NB4 (cell line): ENCODE measurements around the gene SLF2.

Source experiments
- MYC ChIP-seq: IDR thresholded peaks from 2 replicates; pipeline ENCODE4 v1.6.1; 2011; ENCODE audit warnings: low read depth, low read length
- TF ChIP-seq, protein P1 (sequence below): IDR thresholded peaks from one replicate; pipeline ENCODE4 v1.5.1; 2012; ENCODE audit warnings: low read depth, low read length

DNA sequence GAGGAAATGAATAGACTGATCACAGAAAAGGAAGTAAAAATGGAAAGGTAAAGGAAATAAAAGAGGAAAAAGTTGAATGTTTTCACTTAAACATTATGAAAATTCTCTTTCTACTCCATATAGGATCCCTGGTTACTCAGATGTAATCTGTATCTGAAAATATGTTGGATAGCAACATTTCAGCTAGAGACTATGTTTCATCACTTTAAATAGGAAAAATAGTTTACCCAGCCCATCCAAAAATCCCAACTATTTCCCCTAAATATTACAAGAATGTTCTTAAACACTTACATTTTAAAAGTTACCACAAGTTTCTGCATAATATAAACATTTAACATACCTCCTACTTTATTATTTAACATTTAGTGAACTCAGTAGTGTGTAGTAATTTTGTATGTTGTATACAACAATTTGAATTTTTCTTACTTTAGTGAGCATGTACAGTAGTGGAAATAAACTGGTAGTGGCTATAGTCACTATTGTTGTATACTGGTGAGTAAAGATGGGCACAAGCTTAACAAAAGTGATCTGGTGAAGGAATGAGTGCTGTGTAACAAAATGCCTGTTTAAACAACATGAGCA lies 27.1 kb downstream of the SLF2 start:
- TF ChIP-seq, protein P1, sequence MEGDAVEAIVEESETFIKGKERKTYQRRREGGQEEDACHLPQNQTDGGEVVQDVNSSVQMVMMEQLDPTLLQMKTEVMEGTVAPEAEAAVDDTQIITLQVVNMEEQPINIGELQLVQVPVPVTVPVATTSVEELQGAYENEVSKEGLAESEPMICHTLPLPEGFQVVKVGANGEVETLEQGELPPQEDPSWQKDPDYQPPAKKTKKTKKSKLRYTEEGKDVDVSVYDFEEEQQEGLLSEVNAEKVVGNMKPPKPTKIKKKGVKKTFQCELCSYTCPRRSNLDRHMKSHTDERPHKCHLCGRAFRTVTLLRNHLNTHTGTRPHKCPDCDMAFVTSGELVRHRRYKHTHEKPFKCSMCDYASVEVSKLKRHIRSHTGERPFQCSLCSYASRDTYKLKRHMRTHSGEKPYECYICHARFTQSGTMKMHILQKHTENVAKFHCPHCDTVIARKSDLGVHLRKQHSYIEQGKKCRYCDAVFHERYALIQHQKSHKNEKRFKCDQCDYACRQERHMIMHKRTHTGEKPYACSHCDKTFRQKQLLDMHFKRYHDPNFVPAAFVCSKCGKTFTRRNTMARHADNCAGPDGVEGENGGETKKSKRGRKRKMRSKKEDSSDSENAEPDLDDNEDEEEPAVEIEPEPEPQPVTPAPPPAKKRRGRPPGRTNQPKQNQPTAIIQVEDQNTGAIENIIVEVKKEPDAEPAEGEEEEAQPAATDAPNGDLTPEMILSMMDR = no peak
- TF ChIP-seq MYC = no peak
